ENCODE results near the gene MICU1.

MICU1 gene

GRCh38 chr10:72515455-72515854 is 110.4 kb downstream of the MICU1 start:
- DNase-seq (ENCODE audit: low read depth in 2 of 2) = no peak
- no peak for TF ChIP-seq CTCF (IDR thresholded peaks at IDR 0.05; ENCODE audit: low read depth, low read length)
- no peak overlapping the region for H3K4me3 ChIP-seq (replicated peaks in 1 of 2; ENCODE audit: low read depth in 2 of 2, low read length in 2 of 2)

- TF ChIP-seq CTCF (IDR thresholded peaks at IDR 0.05; ENCODE audit: low read depth, low read length) = no peak
- H3K4me3 ChIP-seq (replicated peaks in 1 of 2; ENCODE audit: low read depth in 2 of 2, low read length in 2 of 2) = no peak overlapping the region
- DNase-seq (ENCODE audit: low read depth in 2 of 2) = no peak
Measured at GRCh38 chr10:72513910-72514309, 112.0 kb downstream of the MICU1 start.

GRCh38 chr10:72511459-72511858 is 114.4 kb downstream of the MICU1 start:
- no peak for DNase-seq (ENCODE audit: low read depth in 2 of 2)
- no peak for TF ChIP-seq CTCF (IDR thresholded peaks at IDR 0.05; ENCODE audit: low read depth, low read length)
- H3K4me3 ChIP-seq (replicated peaks in 1 of 2; ENCODE audit: low read depth in 2 of 2, low read length in 2 of 2) = no peak overlapping the region

DNA sequence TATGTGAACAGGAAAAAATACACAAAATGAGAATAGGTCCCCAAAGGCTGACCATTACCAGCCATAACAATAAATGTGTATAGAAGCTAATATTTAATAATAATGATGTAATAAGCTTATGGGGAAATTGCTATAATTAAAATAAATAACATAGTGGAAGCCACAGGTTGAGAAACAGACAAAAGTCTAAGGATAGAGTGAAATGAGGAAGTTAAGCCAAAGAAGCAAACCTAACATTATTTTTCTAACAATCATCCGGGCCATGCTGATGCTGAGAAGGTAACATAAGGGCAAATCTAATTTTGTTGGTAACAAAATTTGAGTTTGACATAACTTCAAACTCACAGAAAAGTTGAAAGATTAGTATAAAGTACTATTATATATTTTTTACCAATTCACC is 115.9 kb downstream of the MICU1 start:
- no peak for TF ChIP-seq CTCF (IDR thresholded peaks at IDR 0.05; ENCODE audit: low read depth, low read length)
- no peak overlapping the region for H3K4me3 ChIP-seq (replicated peaks in 1 of 2; ENCODE audit: low read depth in 2 of 2, low read length in 2 of 2)
- DNase-seq (ENCODE audit: low read depth in 2 of 2) = no peak

- no peak for DNase-seq (ENCODE audit: low read depth in 2 of 2)
- no peak overlapping the region for H3K4me3 ChIP-seq (replicated peaks in 1 of 2; ENCODE audit: low read depth in 2 of 2, low read length in 2 of 2)
- TF ChIP-seq CTCF (IDR thresholded peaks at IDR 0.05; ENCODE audit: low read depth, low read length) = no peak
Measured at GRCh38 chr10:72509206-72509799, 116.6 kb downstream of the MICU1 start.

- DNase-seq (ENCODE audit: low read depth in 2 of 2) = no peak
- no peak overlapping the region for H3K4me3 ChIP-seq (replicated peaks in 1 of 2; ENCODE audit: low read depth in 2 of 2, low read length in 2 of 2)
- no peak for TF ChIP-seq CTCF (IDR thresholded peaks at IDR 0.05; ENCODE audit: low read depth, low read length)
Measured at GRCh38 chr10:72508033-72508432, 117.8 kb downstream of the MICU1 start.

DNA sequence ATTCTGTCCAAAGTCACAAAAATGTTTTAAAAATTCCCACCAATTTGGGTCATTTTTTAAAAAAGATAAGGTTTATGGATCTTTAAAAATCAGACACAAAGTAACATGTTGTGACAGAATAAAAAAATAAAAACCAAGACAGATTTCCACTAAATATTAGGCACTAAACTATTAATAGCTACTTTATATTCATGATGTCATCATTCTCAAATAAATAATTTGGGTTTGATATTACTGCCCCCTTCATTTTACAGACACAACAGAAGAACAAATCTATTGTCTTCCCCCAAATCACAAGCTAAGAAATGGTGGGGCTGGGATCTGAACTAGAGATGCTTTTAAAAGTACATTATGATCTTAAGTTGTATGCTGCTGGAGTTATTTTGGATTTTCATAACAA is 119.4 kb downstream of the MICU1 start:
- no peak overlapping the region for H3K4me3 ChIP-seq (replicated peaks in 1 of 2; ENCODE audit: low read depth in 2 of 2, low read length in 2 of 2)
- no peak for TF ChIP-seq CTCF (IDR thresholded peaks at IDR 0.05; ENCODE audit: low read depth, low read length)
- no peak for DNase-seq (ENCODE audit: low read depth in 2 of 2)
